ENCODE results near the gene HDAC4.

HDAC4 gene

DNA sequence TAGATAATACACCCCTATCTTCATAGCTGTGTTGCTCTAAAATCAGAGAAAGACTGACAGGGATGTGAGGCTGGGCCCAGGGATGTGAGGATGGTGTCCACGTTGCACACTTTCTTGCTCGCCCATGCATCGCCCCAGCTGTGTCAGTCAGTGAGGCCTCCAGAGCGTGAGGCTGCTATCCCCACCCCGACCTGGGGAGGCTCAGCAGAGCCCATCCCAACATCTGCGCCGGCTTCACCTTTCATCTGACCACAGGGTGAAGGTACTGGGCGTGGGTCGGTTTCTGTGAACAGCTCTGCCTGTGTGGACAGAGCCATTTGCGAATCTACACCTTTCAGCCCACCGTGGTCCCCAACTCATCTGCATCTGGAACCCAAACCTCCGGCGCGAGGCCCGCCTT is 255.7 kb downstream of the HDAC4 start:
- H3K27me3 Mint-ChIP-seq = no peaks in the 10 kb centered on the region
- peaks cover 1% of the 10 kb centered on the region in 2 donors for H3K9me3 Mint-ChIP-seq
- H3K4me1 Mint-ChIP-seq = peaks cover 1 to 2% of the 10 kb centered on the region in 2 donors
- DNase-seq = no peak
- no peak overlapping the region for H3K4me3 Mint-ChIP-seq
- no peak overlapping the region for H3K27ac Mint-ChIP-seq
- no peak for ATAC-seq (replicated peaks)
- peaks cover 36 to 65% of the 10 kb centered on the region in 2 donors for H3K36me3 Mint-ChIP-seq

DNA sequence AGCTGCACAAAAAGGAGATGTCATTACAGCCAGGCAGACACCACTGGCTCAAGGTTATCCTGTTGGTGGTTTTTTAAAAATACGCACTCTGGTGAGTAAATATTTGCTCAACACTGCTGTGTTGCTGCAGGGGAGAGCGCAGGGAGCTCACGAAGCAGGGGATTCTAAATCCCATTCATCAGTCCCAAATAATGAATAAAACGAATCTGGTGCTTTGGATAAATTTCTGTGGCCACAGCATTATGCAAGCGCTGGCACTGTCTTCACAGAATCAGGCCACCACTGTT is 256.2 kb downstream of the HDAC4 start:
- Mint-ChIP-seq H3K4me3 (no peak overlapping the region), H3K36me3 (peaks cover 35 to 64% of the 10 kb centered on the region in 2 donors)

DNA sequence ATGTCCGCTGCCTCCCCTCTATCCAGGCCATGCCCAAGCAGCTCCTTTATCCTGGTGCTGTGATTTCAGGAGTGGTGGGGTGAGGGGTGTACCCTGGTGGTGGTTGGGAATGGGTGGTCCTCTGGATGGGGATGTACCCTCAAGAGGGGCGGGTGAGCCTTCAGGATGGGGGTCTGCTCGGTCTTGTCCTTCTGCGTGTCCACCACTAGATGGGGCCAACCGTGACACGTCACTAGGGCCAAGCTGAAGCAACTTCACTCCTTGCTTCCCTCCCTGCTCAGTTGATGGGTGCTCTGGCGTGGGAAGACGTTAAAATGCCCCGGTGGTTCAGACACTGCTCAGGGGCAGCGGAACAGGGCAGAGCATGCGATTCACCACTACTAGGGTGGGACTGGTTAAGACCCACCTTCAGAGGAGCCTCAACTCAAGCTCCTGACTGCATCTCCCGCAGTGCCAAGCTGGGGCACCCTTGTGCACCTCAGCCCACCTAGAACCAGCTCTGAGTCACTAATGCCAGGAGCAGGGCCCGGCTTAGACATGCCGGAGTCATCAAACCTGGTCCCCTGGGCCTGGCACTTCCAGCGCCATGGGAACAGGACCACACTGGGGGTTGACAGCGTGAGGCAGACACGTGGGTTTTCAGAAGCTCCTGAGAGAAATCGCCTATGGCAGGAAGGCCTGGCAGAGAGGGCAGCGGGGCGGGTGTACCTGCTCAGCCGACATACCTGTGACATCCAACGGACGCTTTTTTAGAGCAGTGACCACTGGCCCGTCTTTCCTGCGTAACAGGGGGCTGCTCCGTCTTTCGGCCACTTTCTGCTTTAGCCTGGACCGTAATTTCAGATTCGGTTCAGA is 256.7 kb downstream of the HDAC4 start:
- Mint-ChIP-seq H3K27me3 (no peaks in the 10 kb centered on the region), H3K36me3 (peaks cover 40 to 70% of the 10 kb centered on the region in 2 donors), H3K9me3 (no peaks in the 10 kb centered on the region), H3K4me3 (no peak overlapping the region), H3K27ac (no peak overlapping the region), H3K4me1 (no peaks in the 10 kb centered on the region)
- ATAC-seq (replicated peaks) (peak; percentile 48 to 63), DNase-seq (no peak)

More for the DNA sequence above, 256.2 kb downstream of the HDAC4 start:
- DNase-seq (no peak), ATAC-seq (replicated peaks) (no peak)
- H3K9me3 Mint-ChIP-seq = no peaks in the 10 kb centered on the region
- no peaks in the 10 kb centered on the region for H3K4me1 Mint-ChIP-seq
- H3K27ac Mint-ChIP-seq = no peak overlapping the region
- H3K27me3 Mint-ChIP-seq = no peaks in the 10 kb centered on the region

DNA sequence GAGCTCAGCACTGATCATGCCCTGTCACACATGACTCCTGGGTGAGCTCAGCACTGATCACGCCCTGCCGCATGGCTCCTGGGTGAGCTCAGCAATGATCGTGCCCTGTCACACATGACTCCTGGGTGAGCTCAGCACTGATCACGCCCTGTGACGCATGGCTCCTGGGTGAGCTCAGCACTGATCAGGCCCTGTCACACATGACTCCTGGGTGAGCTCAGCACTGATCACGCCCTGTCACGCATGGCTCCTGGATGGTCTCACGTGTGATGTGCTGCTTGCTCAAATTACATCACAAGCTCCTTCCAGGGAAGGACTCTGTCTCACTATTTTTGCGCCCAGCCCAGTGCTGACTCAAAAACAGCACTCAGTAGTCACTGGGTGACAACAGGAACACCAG is 258.0 kb downstream of the HDAC4 start:
- no peak for DNase-seq
- H3K9me3 Mint-ChIP-seq = no peaks in the 10 kb centered on the region
- peak in 1 of 2 donors; percentile 22 for ATAC-seq (replicated peaks)
- H3K36me3 Mint-ChIP-seq = peaks cover 38 to 69% of the 10 kb centered on the region in 2 donors
- H3K4me3 Mint-ChIP-seq = no peak overlapping the region
- no peaks in the 10 kb centered on the region for H3K27me3 Mint-ChIP-seq
- H3K4me1 Mint-ChIP-seq = no peaks in the 10 kb centered on the region
- H3K27ac Mint-ChIP-seq = no peak overlapping the region

DNA sequence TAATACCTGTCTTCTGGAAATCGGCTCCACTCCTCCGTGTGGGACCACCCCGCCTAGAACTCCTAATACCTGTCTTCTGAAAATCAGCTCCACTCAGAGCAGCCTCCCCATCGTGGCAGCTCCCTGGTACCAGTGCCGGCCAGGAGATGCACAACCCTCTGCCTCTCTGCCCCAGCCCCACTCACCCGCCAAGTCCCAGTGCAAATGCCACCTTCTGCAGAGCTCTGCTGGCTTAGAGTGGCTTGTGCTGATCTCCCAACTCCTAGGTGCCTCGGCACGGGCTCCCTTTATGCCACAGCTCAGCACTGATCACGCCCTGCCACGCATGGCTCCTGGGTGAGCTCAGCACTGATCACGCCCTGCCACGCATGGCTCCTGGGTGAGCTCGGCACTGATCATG is 258.5 kb downstream of the HDAC4 start:
- DNase-seq = no peak
- ATAC-seq (replicated peaks) = no peak
- Mint-ChIP-seq H3K4me3 (no peak overlapping the region), H3K4me1 (no peaks in the 10 kb centered on the region), H3K36me3 (peaks cover 41 to 72% of the 10 kb centered on the region in 2 donors), H3K27me3 (no peaks in the 10 kb centered on the region), H3K9me3 (no peaks in the 10 kb centered on the region), H3K27ac (no peak overlapping the region)

DNA sequence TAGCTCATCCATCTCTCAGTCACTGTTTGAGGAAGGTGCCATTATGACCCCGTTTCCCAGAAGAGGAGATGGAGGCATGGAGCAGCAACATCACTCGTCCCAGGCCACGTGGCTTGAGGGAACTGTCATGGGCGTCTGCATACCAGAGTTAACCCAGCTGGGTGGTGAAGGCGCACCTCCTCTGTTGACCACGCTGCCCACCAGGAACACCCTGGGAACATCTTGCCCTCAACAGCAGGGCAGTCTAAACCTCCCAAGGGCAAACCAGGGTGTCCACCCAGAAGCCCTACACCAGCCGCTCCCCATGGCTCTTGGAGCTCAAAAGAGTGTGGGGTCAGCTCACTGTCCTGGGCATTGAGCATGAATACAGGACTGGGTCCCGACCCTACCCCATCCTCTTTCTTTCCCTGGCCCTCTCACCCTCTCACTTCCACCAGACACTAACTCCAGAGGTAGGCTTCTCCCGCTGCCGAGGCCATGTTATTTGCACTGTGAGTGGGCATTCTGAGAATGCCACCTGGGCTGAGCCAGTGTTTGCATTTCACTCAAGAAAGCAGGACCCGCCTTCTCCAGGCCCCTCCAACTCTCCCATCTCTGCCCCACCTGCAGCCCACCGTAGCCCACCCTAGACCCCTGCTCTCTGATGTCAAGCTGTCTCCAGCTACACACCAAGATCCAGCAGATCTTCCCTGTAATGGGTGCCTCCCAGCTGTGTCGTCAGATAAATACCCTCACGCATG is 259.6 kb downstream of the HDAC4 start:
- no peak overlapping the region for H3K4me3 Mint-ChIP-seq
- ATAC-seq (replicated peaks) = no peak
- peaks cover 52 to 83% of the 10 kb centered on the region in 2 donors for H3K36me3 Mint-ChIP-seq
- H3K27me3 Mint-ChIP-seq = no peaks in the 10 kb centered on the region
- no peaks in the 10 kb centered on the region for H3K4me1 Mint-ChIP-seq
- H3K9me3 Mint-ChIP-seq = peaks cover 0 to 3% of the 10 kb centered on the region in 2 donors
- no peak overlapping the region for H3K27ac Mint-ChIP-seq
- DNase-seq = no peak

DNA sequence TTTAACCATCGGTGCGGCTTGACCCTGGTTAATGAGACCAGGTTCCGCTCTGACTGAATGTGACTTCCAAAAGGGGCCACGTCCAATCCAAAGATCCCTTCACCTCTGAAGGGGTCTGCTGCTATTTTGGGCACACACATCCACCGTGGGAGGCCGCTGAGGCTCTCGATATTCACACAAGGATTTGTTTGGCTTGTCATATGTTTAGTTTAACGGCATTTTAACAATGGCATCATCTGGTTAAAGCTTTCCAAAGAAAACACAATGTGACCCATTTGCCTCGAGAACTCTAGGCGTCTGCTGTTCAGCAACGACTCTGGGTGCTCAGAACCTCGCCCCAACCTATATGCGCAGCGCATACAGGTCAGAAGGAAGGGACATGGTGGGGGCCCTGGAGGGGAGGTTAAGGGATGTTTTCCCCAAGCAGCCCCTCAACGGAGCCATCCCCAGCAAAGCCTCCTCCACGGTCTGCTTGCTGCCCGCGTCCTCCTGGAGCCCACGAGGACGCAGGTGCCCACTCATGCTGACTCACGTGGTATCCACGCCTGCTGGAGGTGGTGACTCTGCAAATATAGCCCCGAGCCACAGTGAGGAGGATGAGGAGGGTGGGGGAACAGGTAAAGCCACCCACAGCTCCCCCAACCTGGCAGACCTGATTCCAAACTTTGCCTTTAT is 260.3 kb downstream of the HDAC4 start:
- Mint-ChIP-seq H3K27ac (no peak overlapping the region), H3K27me3 (no peaks in the 10 kb centered on the region), H3K4me1 (no peaks in the 10 kb centered on the region), H3K36me3 (peaks cover 49 to 83% of the 10 kb centered on the region in 2 donors), H3K9me3 (peaks cover 0 to 4% of the 10 kb centered on the region in 2 donors), H3K4me3 (no peak overlapping the region)
- DNase-seq = no peak
- ATAC-seq (replicated peaks) = no peak

DNA sequence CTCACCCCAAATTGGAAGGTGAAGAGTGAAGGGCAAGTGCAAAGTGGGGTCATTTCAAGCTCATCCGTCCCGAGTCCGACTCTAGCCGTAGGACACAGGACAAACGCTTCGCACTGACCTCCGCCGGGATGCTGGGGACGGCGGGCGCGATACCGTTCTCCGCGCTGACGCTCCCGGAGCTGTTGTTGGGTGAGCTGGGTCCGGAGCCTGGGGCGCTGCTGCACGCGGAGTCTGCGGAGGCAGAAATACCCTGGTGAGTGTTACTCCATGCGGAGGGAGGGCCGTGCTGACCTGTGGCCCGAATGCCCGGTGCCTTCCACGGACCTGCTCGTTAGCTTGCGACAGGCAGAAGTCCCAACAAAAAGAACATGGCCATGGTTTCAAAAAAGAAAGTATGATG is 261.3 kb downstream of the HDAC4 start:
- Mint-ChIP-seq H3K4me3 (no peak overlapping the region), H3K27me3 (no peaks in the 10 kb centered on the region), H3K27ac (peak overlapping the region; percentile 31), H3K4me1 (no peaks in the 10 kb centered on the region), H3K9me3 (peaks cover 0 to 4% of the 10 kb centered on the region in 2 donors), H3K36me3 (peaks cover 55 to 81% of the 10 kb centered on the region in 2 donors)
- DNase-seq (no peak), ATAC-seq (replicated peaks) (no peak)

DNA sequence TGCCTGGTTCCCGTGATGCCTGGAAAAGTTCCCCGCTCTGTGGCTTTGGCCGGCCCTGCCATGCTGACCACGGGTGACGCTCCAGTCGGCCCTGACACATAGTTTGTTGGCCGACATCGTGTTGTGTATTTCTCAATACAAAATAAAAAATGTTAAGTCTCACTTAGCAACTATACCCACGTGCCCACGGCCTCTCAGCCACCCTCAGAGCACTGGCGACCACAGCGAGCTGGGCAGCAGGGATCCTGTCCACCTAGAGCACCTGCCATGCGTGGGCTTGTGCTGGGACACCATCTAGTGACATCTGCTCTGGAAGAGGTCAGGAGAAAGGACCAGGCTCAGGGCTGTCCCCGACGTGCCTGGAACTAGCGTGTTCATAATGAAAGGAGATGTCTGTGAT is 261.7 kb downstream of the HDAC4 start:
- H3K36me3 Mint-ChIP-seq = peaks cover 55 to 81% of the 10 kb centered on the region in 2 donors
- H3K9me3 Mint-ChIP-seq = peaks cover 0 to 4% of the 10 kb centered on the region in 2 donors
- no peak for DNase-seq
- no peaks in the 10 kb centered on the region for H3K27me3 Mint-ChIP-seq
- ATAC-seq (replicated peaks) = no peak
- H3K4me1 Mint-ChIP-seq = no peaks in the 10 kb centered on the region
- no peak overlapping the region for H3K4me3 Mint-ChIP-seq
- no peak overlapping the region for H3K27ac Mint-ChIP-seq

DNA sequence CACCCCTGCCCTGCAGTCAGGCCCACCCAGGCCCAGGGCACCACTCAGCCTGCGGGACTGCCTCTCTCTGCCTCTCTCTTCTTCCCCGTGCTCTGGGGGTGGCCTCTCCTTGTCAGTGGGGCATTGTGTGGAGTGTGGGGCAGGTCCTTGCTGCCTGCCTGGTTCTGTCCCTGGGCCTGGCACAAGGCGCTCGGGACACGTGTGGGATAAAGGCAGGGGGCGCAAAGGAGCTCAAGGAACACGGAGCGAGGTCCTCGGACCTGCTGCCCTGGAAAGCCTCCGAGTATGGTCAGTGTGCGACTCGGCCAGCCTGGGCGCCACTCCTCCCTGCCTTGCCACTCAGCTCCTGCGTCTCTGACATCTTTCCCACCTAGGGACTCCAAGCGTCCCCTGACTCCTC is 262.2 kb downstream of the HDAC4 start:
- no peak overlapping the region for H3K4me3 Mint-ChIP-seq
- no peaks in the 10 kb centered on the region for H3K27me3 Mint-ChIP-seq
- ATAC-seq (replicated peaks) (no peak), DNase-seq (no peak)
- H3K9me3 Mint-ChIP-seq = peaks cover 0 to 4% of the 10 kb centered on the region in 2 donors
- no peak overlapping the region for H3K27ac Mint-ChIP-seq
- H3K4me1 Mint-ChIP-seq = no peaks in the 10 kb centered on the region
- peaks cover 56 to 81% of the 10 kb centered on the region in 2 donors for H3K36me3 Mint-ChIP-seq

DNA sequence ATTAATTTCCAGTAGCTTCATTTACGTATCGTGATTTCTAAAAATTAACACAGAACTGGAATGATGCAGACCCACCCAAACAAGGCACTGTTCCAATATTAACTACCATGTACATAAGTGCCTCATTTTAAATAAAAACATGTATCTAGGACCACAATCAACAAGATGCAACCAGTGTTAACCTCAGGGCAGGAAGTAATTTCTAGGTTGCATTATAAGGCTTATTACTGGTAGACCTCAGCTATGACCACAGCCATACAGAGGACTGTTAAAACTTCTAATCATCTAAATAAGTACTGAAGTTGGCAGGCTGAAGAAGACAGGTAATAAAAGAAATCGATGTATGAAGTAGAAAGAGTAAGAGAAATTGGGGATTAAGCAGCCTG is 262.9 kb downstream of the HDAC4 start:
- H3K27ac Mint-ChIP-seq = no peak overlapping the region
- H3K27me3 Mint-ChIP-seq = no peaks in the 10 kb centered on the region
- H3K36me3 Mint-ChIP-seq = peaks cover 61 to 81% of the 10 kb centered on the region in 2 donors
- no peak overlapping the region for H3K4me3 Mint-ChIP-seq
- H3K4me1 Mint-ChIP-seq = no peaks in the 10 kb centered on the region
- H3K9me3 Mint-ChIP-seq = peaks cover 0 to 4% of the 10 kb centered on the region in 2 donors
- ATAC-seq (replicated peaks) = no peak
- no peak for DNase-seq

DNA sequence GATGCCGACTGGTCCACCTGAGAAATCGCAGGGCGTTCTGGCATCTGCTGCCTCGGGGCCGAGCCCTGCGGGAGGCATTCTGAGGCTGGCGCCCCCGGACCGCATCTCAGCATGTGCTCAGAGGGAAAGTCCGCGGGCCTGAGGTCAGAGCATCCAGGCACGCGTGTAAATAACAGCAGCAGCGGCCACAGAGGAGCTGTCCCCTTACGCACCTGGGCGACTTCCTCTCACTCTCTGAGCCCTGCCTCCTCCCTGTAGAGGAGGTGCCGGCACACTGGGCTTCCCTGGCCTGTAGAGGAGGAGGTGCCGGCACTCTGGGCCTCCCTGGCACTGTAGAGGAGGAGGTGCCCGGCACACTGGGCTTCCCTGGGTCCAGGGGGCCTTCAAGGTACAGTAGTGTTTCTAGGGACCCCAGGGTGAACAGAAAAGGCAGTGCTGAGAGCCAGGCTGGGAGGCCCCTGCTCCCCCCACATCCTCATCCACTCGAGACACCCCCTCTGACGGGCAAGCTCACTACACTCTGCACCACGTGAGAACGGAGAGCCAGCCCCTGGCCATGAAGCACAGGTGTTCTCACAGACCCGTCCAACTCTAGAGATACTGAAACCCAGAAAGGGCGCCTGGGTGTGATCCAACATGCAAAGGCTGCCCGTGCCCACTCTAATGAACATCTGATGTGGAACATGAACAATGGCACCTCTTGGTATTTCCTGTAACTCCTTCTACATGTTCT is 263.5 kb downstream of the HDAC4 start:
- H3K27me3 Mint-ChIP-seq = no peaks in the 10 kb centered on the region
- H3K27ac Mint-ChIP-seq = no peak overlapping the region
- no peak overlapping the region for H3K4me3 Mint-ChIP-seq
- DNase-seq (no peak), ATAC-seq (replicated peaks) (no peak)
- peaks cover 63 to 81% of the 10 kb centered on the region in 2 donors for H3K36me3 Mint-ChIP-seq
- H3K4me1 Mint-ChIP-seq = no peaks in the 10 kb centered on the region
- peaks cover 0 to 4% of the 10 kb centered on the region in 2 donors for H3K9me3 Mint-ChIP-seq

DNA sequence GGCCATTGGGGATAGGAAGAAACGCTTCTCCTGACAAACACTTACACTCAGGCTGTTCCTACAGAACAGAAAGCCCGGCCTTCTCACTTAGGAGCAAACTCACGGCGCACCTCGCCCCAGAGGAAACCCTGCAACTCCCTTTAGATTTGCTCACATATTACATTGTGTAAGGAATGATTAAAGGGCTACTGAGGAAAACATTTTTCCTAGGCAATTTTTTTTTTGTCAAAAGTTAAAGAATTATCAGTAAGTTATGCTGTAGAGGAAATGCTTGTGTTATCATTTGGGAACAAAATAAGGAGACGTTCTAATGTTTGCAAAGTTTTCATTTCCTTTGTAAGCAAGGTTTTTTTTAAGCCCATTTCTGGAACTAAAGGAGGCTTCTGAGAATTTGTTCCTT is 264.1 kb downstream of the HDAC4 start:
- no peaks in the 10 kb centered on the region for H3K4me1 Mint-ChIP-seq
- DNase-seq (no peak), ATAC-seq (replicated peaks) (no peak)
- H3K9me3 Mint-ChIP-seq = peaks cover 0 to 4% of the 10 kb centered on the region in 2 donors
- H3K36me3 Mint-ChIP-seq = peaks cover 65 to 81% of the 10 kb centered on the region in 2 donors
- H3K27ac Mint-ChIP-seq = no peak overlapping the region
- H3K4me3 Mint-ChIP-seq = no peak overlapping the region
- no peaks in the 10 kb centered on the region for H3K27me3 Mint-ChIP-seq

DNA sequence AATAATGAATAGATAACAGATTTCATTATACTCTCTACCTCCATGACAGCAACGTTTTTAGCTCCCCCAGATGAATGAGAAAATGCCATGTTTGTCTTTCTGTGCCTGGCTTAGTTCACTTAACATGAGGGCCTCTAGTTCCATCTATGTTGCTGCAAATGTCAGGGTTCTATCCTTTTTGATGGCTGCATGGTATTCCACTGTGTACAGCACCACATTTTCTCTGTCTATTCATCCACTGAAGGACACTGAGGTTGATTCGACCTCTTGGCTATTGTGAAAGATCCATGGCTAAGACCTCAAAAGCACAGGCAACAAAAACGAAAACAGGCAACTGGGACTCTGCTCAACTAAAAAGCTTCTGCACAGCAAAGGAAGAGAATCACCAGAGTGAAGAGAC is 264.6 kb downstream of the HDAC4 start:
- H3K9me3 Mint-ChIP-seq = peaks cover 0 to 4% of the 10 kb centered on the region in 2 donors

More for the DNA sequence above, 264.6 kb downstream of the HDAC4 start:
- ATAC-seq (replicated peaks) (no peak), DNase-seq (no peak)
- no peaks in the 10 kb centered on the region for H3K27me3 Mint-ChIP-seq
- H3K27ac Mint-ChIP-seq = no peak overlapping the region
- H3K4me3 Mint-ChIP-seq = no peak overlapping the region
- no peaks in the 10 kb centered on the region for H3K4me1 Mint-ChIP-seq
- peaks cover 65 to 81% of the 10 kb centered on the region in 2 donors for H3K36me3 Mint-ChIP-seq

Measured in stimulated activated naive B cell treated with anti-CD40 and anti-IgM and Interleukin-4, amounts not matched to agents 10 μg/mL and 1 μg/mL and 100 μg/mL, for 72 hours (primary cell).